Suprapubic skin (tissue), 4 donors: Measurements from ENCODE around the gene FRYL. TPM values are rescaled to one million over a fixed set of nuclear protein-coding genes. Genes with fewer than 3 reads are reported as not detected.

ENCODE experiments used
- DNase-seq, 2 donors: peaks; one replicate each; pipeline ENCODE4 v3.0.0-alpha.2; 2019; ENCODE audit warnings: low spot score in 2 of 2
- H3K27ac ChIP-seq: fragments of 200-600 bp; sonication (generic); one replicate; pipeline ENCODE4 v1.5.1; 2019
- H3K27me3 ChIP-seq: fragments of 200-600 bp; sonication (generic); one replicate; pipeline ENCODE4 v1.5.1; 2019
- H3K36me3 ChIP-seq: fragments of 200-600 bp; sonication (generic); one replicate; pipeline ENCODE4 v1.5.1; 2019
- H3K4me1 ChIP-seq: fragments of 200-600 bp; sonication (generic); one replicate; pipeline ENCODE4 v1.5.1; 2019
- H3K4me3 ChIP-seq: fragments of 200-600 bp; sonication (generic); one replicate; pipeline ENCODE4 v1.5.1; 2019; ENCODE audit warnings: mild to moderate bottlenecking
- H3K9me3 ChIP-seq: fragments of 200-600 bp; sonication (generic); one replicate; pipeline ENCODE4 v1.5.1; 2019
- EP300 ChIP-seq: sonication (generic); formaldehyde crosslinking; IDR thresholded peaks from one replicate; pipeline ENCODE4 v1.6.1; 2017; ENCODE audit warnings: antibody characterized with exemption
- POLR2A ChIP-seq, 2 donors: fragments of 450-650 bp; IDR thresholded peaks; one replicate each; pipeline ENCODE4 v1.6.1; 2017; ENCODE audit warnings: antibody characterized with exemption in 2 of 2, mild to moderate bottlenecking in 2 of 2, moderate library complexity in 2 of 2
- POLR2AphosphoS5 ChIP-seq, 3 donors: sonication (generic); formaldehyde crosslinking; IDR thresholded peaks; one replicate each; pipeline ENCODE4 v1.6.1; 2017; ENCODE audit warnings: antibody characterized with exemption in 3 of 3
- WGBS: methylation state at CpG from one replicate; pipeline ENCODE4 v1.1.5; 2018; 5-methylcytosine and 5-hydroxymethylcytosine counted together
- total RNA-seq, 4 donors: library from RNA; depleted of rRNA; stranded (reverse); fragments of >200 nt; gene quantifications; one replicate each; pipeline ENCODE4 v1.1.0, GENCODE V29; 2016
- TF ChIP-seq, protein P1 (sequence below), 2 donors: fragments of 200-600 bp in 1 of 2; fragments of 450-650 bp in 1 of 2; sonication (generic) in 1 of 2; IDR thresholded peaks; one replicate each; pipeline ENCODE4 v1.5.1; 2016 to 2019; ENCODE audit warnings: antibody characterized with exemption in 2 of 2, mild to moderate bottlenecking in 1 of 2, moderate library complexity in 1 of 2

The FRYL gene
- total RNA-seq, 4 donors from 2014 or later = 48.4 to 168 (median 73.5) TPM

DNA sequence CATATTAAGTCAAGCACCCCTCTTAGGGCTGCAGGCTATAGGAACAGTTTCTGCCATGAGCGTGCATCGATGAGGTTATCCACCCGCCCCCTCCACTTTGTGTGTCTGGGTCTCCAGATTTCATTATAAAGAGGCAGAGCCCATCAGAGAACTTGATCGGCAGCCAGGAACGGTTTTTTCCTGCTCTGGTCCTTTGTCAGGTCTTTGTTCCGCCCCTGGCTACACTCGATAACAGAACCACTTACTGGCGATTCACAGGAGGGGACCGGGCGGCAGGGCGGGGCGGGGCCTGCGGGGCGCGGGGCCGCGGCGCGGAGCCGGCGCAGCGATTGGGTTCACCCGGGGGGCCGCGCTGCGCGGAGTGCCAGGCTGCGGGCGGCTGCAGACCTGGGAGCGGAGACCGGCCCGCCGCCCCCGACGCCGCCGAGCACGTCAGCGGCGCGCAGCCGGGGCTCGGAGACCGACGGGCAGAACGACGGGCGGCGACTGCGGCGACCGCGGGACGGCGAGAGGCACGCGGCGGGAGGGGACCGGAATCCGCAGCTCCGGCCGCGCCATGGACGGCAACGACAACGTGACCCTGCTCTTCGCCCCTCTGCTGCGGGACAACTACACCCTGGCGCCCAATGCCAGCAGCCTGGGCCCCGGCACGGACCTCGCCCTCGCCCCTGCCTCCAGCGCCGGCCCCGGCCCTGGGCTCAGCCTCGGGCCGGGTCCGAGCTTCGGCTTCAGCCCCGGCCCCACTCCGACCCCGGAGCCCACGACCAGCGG lies 296.9 kb downstream of the FRYL start, which contains the start of gene SLC10A4:
Gene SLC10A4, plus strand, starts transcription at position 338 of the 771 bp plus-strand sequence. Its CDS starts 219 bp downstream, at position 557.
- no peak for TF ChIP-seq EP300
- TF ChIP-seq POLR2AphosphoS5 (IDR thresholded peaks at IDR 0.05) = no peak
- TF ChIP-seq, protein P1, sequence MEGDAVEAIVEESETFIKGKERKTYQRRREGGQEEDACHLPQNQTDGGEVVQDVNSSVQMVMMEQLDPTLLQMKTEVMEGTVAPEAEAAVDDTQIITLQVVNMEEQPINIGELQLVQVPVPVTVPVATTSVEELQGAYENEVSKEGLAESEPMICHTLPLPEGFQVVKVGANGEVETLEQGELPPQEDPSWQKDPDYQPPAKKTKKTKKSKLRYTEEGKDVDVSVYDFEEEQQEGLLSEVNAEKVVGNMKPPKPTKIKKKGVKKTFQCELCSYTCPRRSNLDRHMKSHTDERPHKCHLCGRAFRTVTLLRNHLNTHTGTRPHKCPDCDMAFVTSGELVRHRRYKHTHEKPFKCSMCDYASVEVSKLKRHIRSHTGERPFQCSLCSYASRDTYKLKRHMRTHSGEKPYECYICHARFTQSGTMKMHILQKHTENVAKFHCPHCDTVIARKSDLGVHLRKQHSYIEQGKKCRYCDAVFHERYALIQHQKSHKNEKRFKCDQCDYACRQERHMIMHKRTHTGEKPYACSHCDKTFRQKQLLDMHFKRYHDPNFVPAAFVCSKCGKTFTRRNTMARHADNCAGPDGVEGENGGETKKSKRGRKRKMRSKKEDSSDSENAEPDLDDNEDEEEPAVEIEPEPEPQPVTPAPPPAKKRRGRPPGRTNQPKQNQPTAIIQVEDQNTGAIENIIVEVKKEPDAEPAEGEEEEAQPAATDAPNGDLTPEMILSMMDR (IDR thresholded peaks at IDR 0.05) = no peak
- no peak for TF ChIP-seq POLR2A (IDR thresholded peaks at IDR 0.05)
- DNase-seq = no peak
- H3K27ac ChIP-seq = no peak within 1 kb of the TSS
- H3K4me3 ChIP-seq = peak within 1 kb of the TSS; percentile 52
- peaks cover 13% of the 10 kb centered on the region for H3K4me1 ChIP-seq
- no peaks in the 10 kb centered on the region for H3K36me3 ChIP-seq
- peaks cover 48% of the 10 kb centered on the region for H3K27me3 ChIP-seq
- WGBS = 10% methylated on average over 15 of the region's 85 CpGs
- no peaks in the 10 kb centered on the region for H3K9me3 ChIP-seq

GRCh38 chr4:48481581-48481980 lies 298.5 kb downstream of the FRYL start:
- Histone ChIP-seq H3K4me3 (no peak overlapping the region), H3K9me3 (no peaks in the 10 kb centered on the region), H3K36me3 (no peaks in the 10 kb centered on the region), H3K27me3 (peaks cover 35% of the 10 kb centered on the region), H3K27ac (no peak overlapping the region), H3K4me1 (peaks cover 13% of the 10 kb centered on the region)
- TF ChIP-seq POLR2A (IDR thresholded peaks at IDR 0.05) (no peak), POLR2AphosphoS5 (IDR thresholded peaks at IDR 0.05) (no peak), EP300 (no peak)
- TF ChIP-seq, protein P1 (IDR thresholded peaks at IDR 0.05) = no peak
- 83% methylated on average over 1 of the region's 1 CpG for WGBS
- DNase-seq = no peak

DNA sequence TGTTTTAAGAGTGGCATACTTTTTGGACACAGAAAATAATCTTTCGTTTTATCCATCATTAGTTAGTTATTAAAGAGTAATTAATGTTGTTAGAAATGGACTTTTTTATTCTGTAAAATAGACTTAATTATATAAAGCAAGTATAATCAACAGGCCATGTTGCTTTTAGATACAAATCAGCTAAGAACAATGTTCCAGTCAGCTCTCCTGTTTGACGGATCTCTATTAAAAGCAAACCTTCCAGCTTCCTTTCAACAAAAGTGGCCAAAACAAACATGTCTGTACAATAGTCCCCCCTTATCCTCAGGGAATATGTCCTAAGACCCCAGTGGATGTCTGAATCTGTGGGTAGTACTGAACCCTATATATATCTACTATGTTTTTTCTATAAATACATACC lies 301.8 kb downstream of the FRYL start:
- no peak for DNase-seq

DNA sequence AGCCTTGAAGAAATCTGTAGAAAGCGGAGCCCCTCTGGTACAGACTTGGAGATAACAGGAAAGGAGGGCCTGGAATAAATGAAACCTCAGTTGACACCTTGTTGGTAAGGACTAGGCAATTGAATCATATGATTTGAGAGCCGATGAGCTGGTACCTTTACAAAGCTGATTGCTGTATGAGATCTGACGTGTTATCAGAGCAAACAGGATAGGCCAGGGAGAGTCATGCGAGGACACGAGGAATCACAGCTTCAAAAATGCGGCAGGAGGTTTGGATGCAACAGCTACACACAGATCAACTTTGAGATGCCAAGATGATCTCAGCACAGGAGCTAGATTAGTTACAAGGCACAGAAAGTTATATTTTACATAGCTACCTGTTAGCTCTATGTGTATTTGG lies 304.3 kb downstream of the FRYL start:
- Histone ChIP-seq H3K36me3 (no peaks in the 10 kb centered on the region), H3K9me3 (no peaks in the 10 kb centered on the region), H3K27ac (no peak overlapping the region), H3K4me1 (no peaks in the 10 kb centered on the region), H3K4me3 (no peak overlapping the region), H3K27me3 (no peaks in the 10 kb centered on the region)
- DNase-seq = no peak
- 90% methylated on average over 6 of the region's 6 CpGs for WGBS
- no peak for TF ChIP-seq POLR2AphosphoS5 (IDR thresholded peaks at IDR 0.05)
- TF ChIP-seq POLR2A (IDR thresholded peaks at IDR 0.05) = no peak
- no peak for TF ChIP-seq EP300
- TF ChIP-seq, protein P1 (IDR thresholded peaks at IDR 0.05) = no peak

More for the DNA sequence above, 301.8 kb downstream of the FRYL start:
- peaks cover 5% of the 10 kb centered on the region for H3K4me1 ChIP-seq
- TF ChIP-seq, protein P1 (IDR thresholded peaks at IDR 0.05) = no peak
- TF ChIP-seq POLR2A (IDR thresholded peaks at IDR 0.05) = no peak
- no peak for TF ChIP-seq EP300
- no peak for TF ChIP-seq POLR2AphosphoS5 (IDR thresholded peaks at IDR 0.05)
- H3K9me3 ChIP-seq = no peaks in the 10 kb centered on the region
- no peak overlapping the region for H3K4me3 ChIP-seq
- H3K36me3 ChIP-seq = no peaks in the 10 kb centered on the region
- no peak overlapping the region for H3K27ac ChIP-seq
- 83% methylated on average over 2 of the region's 2 CpGs for WGBS
- H3K27me3 ChIP-seq = peaks cover 12% of the 10 kb centered on the region

DNA sequence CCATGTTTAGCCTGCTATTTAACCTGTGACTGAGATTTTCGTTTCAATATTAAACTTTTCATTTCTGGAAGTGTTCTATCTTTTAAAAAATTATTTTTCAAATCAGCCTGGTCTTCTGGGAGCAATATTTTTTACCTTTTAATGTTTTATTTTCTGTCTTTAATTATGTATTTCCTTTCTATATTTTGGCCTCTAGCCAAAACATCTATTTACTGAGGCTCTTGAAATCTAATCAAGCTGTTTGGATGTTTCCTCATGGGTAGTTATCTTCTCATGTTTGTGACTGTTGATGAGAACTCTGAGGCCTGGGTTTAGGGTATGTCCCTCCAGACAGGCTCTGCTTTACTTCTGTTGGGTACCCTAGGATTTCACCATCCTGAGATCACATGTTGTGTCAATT lies 307.3 kb downstream of the FRYL start:
- WGBS = 73% methylated on average over 1 of the region's 1 CpG
- Histone ChIP-seq H3K36me3 (no peaks in the 10 kb centered on the region), H3K4me1 (no peaks in the 10 kb centered on the region), H3K9me3 (no peaks in the 10 kb centered on the region), H3K4me3 (no peak overlapping the region), H3K27me3 (no peaks in the 10 kb centered on the region), H3K27ac (no peak overlapping the region)
- TF ChIP-seq POLR2AphosphoS5 (IDR thresholded peaks at IDR 0.05) (no peak), POLR2A (IDR thresholded peaks at IDR 0.05) (no peak), EP300 (no peak)
- TF ChIP-seq, protein P1 (IDR thresholded peaks at IDR 0.05) = no peak
- DNase-seq = no peak
